OCI-LY1 (cell line): ENCODE results near the gene SELENOO.

Experiments used
- H2AFZ ChIP-seq: fragments of 200-600 bp; sonication (generic), shearing (Covaris generic); 2 replicates; pipeline ENCODE4 v1.6.0; 2014; ENCODE audit warnings: antibody characterized with exemption, mild to moderate bottlenecking, low read length
- H3F3A ChIP-seq: fragments of 200-600 bp; sonication (generic), shearing (Covaris generic); 2 replicates; pipeline ENCODE4 v1.6.0; 2014; ENCODE audit warnings: mild to moderate bottlenecking, antibody characterized with exemption, low read length, moderate library complexity; ENCODE audit not compliant: insufficient read depth
- H3K27ac ChIP-seq: fragments of 200-600 bp; sonication (generic); 2 replicates; pipeline ENCODE4 v1.5.1; 2014; ENCODE audit warnings: low read length, mixed run types, mild to moderate bottlenecking, low read depth; ENCODE audit not compliant: poor library complexity, severe bottlenecking
- H3K27me3 ChIP-seq: fragments of 200-600 bp; sonication (generic); 2 replicates; pipeline ENCODE4 v1.6.0; 2014; ENCODE audit warnings: antibody characterized with exemption, mild to moderate bottlenecking, low read length, moderate library complexity; ENCODE audit not compliant: insufficient read depth
- H3K36me3 ChIP-seq: fragments of 200-600 bp; sonication (generic); 2 replicates; pipeline ENCODE4 v1.6.1; 2014; ENCODE audit warnings: mild to moderate bottlenecking, antibody characterized with exemption, low read length, moderate library complexity, mixed read lengths; ENCODE audit not compliant: insufficient read depth
- H3K4me1 ChIP-seq: fragments of 200-600 bp; sonication (generic); 2 replicates; pipeline ENCODE4 v1.5.1; 2014; ENCODE audit warnings: mild to moderate bottlenecking, low read length, moderate library complexity; ENCODE audit not compliant: insufficient read depth, severe bottlenecking
- H3K4me2 ChIP-seq: fragments of 200-600 bp; sonication (generic), shearing (Covaris generic); 2 replicates; pipeline ENCODE4 v1.6.1; 2014; ENCODE audit warnings: low read length
- H3K4me3 ChIP-seq: fragments of 200-600 bp; sonication (generic); 2 replicates; pipeline ENCODE4 v1.5.1; 2014; ENCODE audit warnings: low read length, low read depth, mild to moderate bottlenecking, mixed read lengths; ENCODE audit not compliant: poor library complexity, severe bottlenecking
- H3K79me2 ChIP-seq: fragments of 200-600 bp; shearing (Covaris generic); 2 replicates; pipeline ENCODE4 v1.6.1; 2016; ENCODE audit warnings: mixed run types, low read length, mixed read lengths; ENCODE audit not compliant: insufficient read depth
- H3K9ac ChIP-seq: fragments of 200-600 bp; sonication (generic), shearing (Covaris generic); 2 replicates; pipeline ENCODE4 v1.6.1; 2014; ENCODE audit warnings: mild to moderate bottlenecking, low read length, mixed read lengths
- H3K9me2 ChIP-seq: fragments of 200-600 bp; sonication (generic), shearing (Covaris generic); 2 replicates; pipeline ENCODE4 v1.6.1; 2014; ENCODE audit warnings: low read depth, mild to moderate bottlenecking, low read length, mixed read lengths
- H3K9me3 ChIP-seq: fragments of 200-600 bp; shearing (Covaris generic); 2 replicates; pipeline ENCODE4 v1.6.1; 2014; ENCODE audit warnings: low read length, mixed read lengths
- H4K20me1 ChIP-seq: fragments of 200-600 bp; sonication (generic), shearing (Covaris generic); 2 replicates; pipeline ENCODE4 v1.6.0; 2016; ENCODE audit warnings: mild to moderate bottlenecking, low read length; ENCODE audit not compliant: insufficient read depth
- EZH2 ChIP-seq: fragments of 200-600 bp; sonication (generic), shearing (Covaris generic); IDR thresholded peaks from 2 replicates; pipeline ENCODE4 v1.8.0; 2017; ENCODE audit warnings: borderline replicate concordance, mixed run types, mild to moderate bottlenecking, antibody characterized with exemption, low read length, moderate library complexity, mixed read lengths
- TF ChIP-seq, protein P1 (sequence below): fragments of 200-600 bp; sonication (generic), shearing (Covaris generic); IDR thresholded peaks from 2 replicates; pipeline ENCODE4 v1.5.1; 2017; ENCODE audit warnings: mild to moderate bottlenecking, antibody characterized with exemption, low read length, moderate library complexity, mixed read lengths

The SELENOO gene

GRCh38 chr22:50236731-50237409 is 36.1 kb downstream of the SELENOO start:
- H3K27ac ChIP-seq = no peak overlapping the region
- H2AFZ ChIP-seq = no peak overlapping the region
- no peaks in the 10 kb centered on the region for H4K20me1 ChIP-seq
- H3F3A ChIP-seq = no peaks in the 10 kb centered on the region
- H3K9me2 ChIP-seq = no peaks in the 10 kb centered on the region
- H3K9me3 ChIP-seq = no peaks in the 10 kb centered on the region
- peaks cover 9% of the 10 kb centered on the region for H3K79me2 ChIP-seq
- no peak overlapping the region for H3K4me3 ChIP-seq
- no peak overlapping the region for H3K9ac ChIP-seq
- TF ChIP-seq, protein P1, sequence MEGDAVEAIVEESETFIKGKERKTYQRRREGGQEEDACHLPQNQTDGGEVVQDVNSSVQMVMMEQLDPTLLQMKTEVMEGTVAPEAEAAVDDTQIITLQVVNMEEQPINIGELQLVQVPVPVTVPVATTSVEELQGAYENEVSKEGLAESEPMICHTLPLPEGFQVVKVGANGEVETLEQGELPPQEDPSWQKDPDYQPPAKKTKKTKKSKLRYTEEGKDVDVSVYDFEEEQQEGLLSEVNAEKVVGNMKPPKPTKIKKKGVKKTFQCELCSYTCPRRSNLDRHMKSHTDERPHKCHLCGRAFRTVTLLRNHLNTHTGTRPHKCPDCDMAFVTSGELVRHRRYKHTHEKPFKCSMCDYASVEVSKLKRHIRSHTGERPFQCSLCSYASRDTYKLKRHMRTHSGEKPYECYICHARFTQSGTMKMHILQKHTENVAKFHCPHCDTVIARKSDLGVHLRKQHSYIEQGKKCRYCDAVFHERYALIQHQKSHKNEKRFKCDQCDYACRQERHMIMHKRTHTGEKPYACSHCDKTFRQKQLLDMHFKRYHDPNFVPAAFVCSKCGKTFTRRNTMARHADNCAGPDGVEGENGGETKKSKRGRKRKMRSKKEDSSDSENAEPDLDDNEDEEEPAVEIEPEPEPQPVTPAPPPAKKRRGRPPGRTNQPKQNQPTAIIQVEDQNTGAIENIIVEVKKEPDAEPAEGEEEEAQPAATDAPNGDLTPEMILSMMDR = peak; percentile 65
- TF ChIP-seq EZH2 = no peak
- peaks cover 18% of the 10 kb centered on the region for H3K4me1 ChIP-seq
- H3K4me2 ChIP-seq = no peak overlapping the region
- H3K27me3 ChIP-seq = no peaks in the 10 kb centered on the region
- H3K36me3 ChIP-seq = peaks cover 47% of the 10 kb centered on the region

- no peak overlapping the region for H3K27ac ChIP-seq
- no peak for TF ChIP-seq EZH2
- TF ChIP-seq, protein P1 = no peak
- peaks cover 33% of the 10 kb centered on the region for H3K36me3 ChIP-seq
- no peak overlapping the region for H2AFZ ChIP-seq
- 0 out of 2 replicates have a peak, but pooled peaks cover 4% of the 10 kb centered on the region for H3F3A ChIP-seq
- H4K20me1 ChIP-seq = no peaks in the 10 kb centered on the region
- no peaks in the 10 kb centered on the region for H3K27me3 ChIP-seq
- no peak overlapping the region for H3K4me3 ChIP-seq
- H3K4me2 ChIP-seq = no peak overlapping the region
- no peak overlapping the region for H3K9ac ChIP-seq
- H3K9me3 ChIP-seq = no peaks in the 10 kb centered on the region
- H3K9me2 ChIP-seq = no peaks in the 10 kb centered on the region
- peaks cover 19% of the 10 kb centered on the region for H3K4me1 ChIP-seq
- peaks cover 22% of the 10 kb centered on the region for H3K79me2 ChIP-seq
Measured at GRCh38 chr22:50238755-50239154, 37.9 kb downstream of the SELENOO start.

DNA sequence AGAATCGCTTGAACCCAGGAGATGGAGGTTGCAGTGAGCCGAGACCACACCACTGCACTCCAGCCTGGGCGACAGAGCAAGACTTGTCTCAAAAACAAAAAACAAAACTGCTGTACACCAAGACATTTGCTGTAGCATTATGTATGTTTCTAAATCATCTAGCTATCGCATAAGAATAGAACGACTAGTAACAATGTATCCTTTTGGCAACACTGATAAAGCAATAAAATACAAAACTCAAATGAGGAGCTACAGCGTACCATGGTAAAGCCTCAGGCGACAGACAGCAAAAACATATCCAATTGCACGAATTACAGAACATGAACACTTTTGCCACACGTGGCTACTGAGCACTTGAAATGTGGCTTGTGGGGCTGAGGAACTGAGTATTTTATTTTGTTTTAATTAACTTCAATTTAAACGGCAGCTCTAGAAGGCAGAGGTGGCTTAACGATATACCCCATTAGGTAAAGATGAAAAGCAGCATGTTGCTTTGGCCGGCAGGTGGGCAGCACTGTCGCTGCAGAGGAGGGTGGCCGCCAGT is 41.7 kb downstream of the SELENOO start:
- peak overlapping the region; percentile 91 for H3K4me2 ChIP-seq
- H3K27ac ChIP-seq = peak overlapping the region; percentile 65
- H3K4me1 ChIP-seq = peaks cover 31% of the 10 kb centered on the region
- H3K9ac ChIP-seq = peak overlapping the region; percentile 92
- H3K79me2 ChIP-seq = peaks cover 23% of the 10 kb centered on the region
- peaks cover 30% of the 10 kb centered on the region; the same call in 1 of the 2 replicates for H3K36me3 ChIP-seq
- H3K4me3 ChIP-seq = peak overlapping the region; percentile 95
- H4K20me1 ChIP-seq = no peaks in the 10 kb centered on the region
- H3K9me2 ChIP-seq = no peaks in the 10 kb centered on the region
- H3K9me3 ChIP-seq = no peaks in the 10 kb centered on the region
- H3F3A ChIP-seq = peaks cover 8% of the 10 kb centered on the region; the same call in 1 of the 2 replicates
- no peak overlapping the region for H2AFZ ChIP-seq
- no peaks in the 10 kb centered on the region for H3K27me3 ChIP-seq
- no peak for TF ChIP-seq EZH2
- TF ChIP-seq, protein P1 = no peak
